Gastroesophageal sphincter (tissue), 4 donors: Measurements from ENCODE around the gene SMC1A. TPM values are rescaled to one million over a fixed set of nuclear protein-coding genes. Genes with fewer than 3 reads are reported as not detected.

Experiments
- ATAC-seq: fragments of 150-250 bp; one replicate; pipeline ENCODE4 v1.9.1; 2016; ENCODE audit warnings: mild to moderate bottlenecking, moderate library complexity
- H3K27ac ChIP-seq, 4 donors: fragments of 200-600 bp; sonication (generic) in 3 of 4; 1 replicate in 3 of 4; 2 replicates in 1 of 4; pipeline ENCODE4 v1.5.1; 2016 to 2019
- H3K27me3 ChIP-seq: fragments of 200-600 bp; sonication (generic); one replicate; pipeline ENCODE4 v1.5.1; 2019
- H3K36me3 ChIP-seq, 2 donors: fragments of 200-600 bp; sonication (generic); one replicate each; pipeline ENCODE4 v1.5.1; 2019; ENCODE audit warnings: control low read depth in 1 of 2
- H3K4me1 ChIP-seq, 3 donors: fragments of 200-600 bp; sonication (generic); 1 replicate in 2 of 3; 2 replicates in 1 of 3; pipeline ENCODE4 v1.5.1; 2016 to 2019; ENCODE audit warnings: control low read depth in 2 of 3
- H3K4me3 ChIP-seq, 2 donors: fragments of 200-600 bp; sonication (generic); one replicate each; pipeline ENCODE4 v1.5.1; 2019; ENCODE audit warnings: mild to moderate bottlenecking in 1 of 2, moderate library complexity in 1 of 2
- H3K9me3 ChIP-seq, 3 donors: fragments of 200-600 bp; sonication (generic); one replicate each; pipeline ENCODE4 v1.5.1; 2017 to 2019; ENCODE audit warnings: control low read depth in 2 of 3
- EP300 ChIP-seq: sonication (generic); formaldehyde crosslinking; IDR thresholded peaks from one replicate; pipeline ENCODE4 v1.6.1; 2017; ENCODE audit warnings: antibody characterized with exemption, mild to moderate bottlenecking
- POLR2A ChIP-seq, 2 donors: fragments of 450-650 bp; IDR thresholded peaks; one replicate each; pipeline ENCODE4 v1.6.1; 2017; ENCODE audit warnings: antibody characterized with exemption in 2 of 2, mild to moderate bottlenecking in 2 of 2, moderate library complexity in 1 of 2
- POLR2AphosphoS5 ChIP-seq: sonication (generic); formaldehyde crosslinking; IDR thresholded peaks from one replicate; pipeline ENCODE4 v1.6.1; 2017; ENCODE audit warnings: antibody characterized with exemption
- WGBS, 2 donors: methylation state at CpG; one replicate each; pipeline ENCODE4 v1.1.5; 2018; ENCODE audit warnings: low coverage in 1 of 2; 5-methylcytosine and 5-hydroxymethylcytosine counted together
- total RNA-seq, 4 donors: library from RNA; depleted of rRNA; stranded (reverse); fragments of >200 nt; gene quantifications; one replicate each; pipeline ENCODE4 v1.1.0, GENCODE V29; 2016
- TF ChIP-seq, protein P1 (sequence below), 4 experiments: fragments of 200-600 bp in 2 of 4; fragments of 450-650 bp in 2 of 4; sonication (generic) in 1 of 4; IDR thresholded peaks; one replicate each; pipeline ENCODE4 v1.5.1; 2017 to 2019; ENCODE audit warnings: antibody characterized with exemption in 4 of 4, mild to moderate bottlenecking in 2 of 4, moderate library complexity in 2 of 4

SMC1A gene
- total RNA-seq, 4 donors from 2014 or later, result 28.4 to 56.0 (median 33.2) TPM

DNA sequence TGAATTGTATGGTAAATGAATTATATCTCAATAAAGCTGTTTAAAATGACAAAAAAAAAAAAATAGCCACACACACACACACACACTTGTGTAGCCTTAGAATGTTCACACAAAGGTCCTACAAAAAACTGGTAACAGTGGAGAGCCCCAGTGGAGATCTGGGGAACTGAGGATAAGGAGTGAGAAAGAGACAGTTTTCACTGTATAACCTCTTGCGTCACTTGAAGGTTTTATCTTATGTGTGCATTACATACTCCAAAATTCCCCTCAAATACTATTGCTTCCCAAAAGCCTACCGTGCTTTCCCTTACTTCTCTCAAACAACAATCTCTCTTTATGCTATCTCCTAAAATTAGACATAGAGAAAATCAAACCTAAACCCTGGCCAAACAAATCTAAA is 67.8 kb downstream of the SMC1A start:
- H3K36me3 ChIP-seq, result no peaks in the 10 kb centered on the region
- TF ChIP-seq EP300 (no peak), POLR2AphosphoS5 (no peak), POLR2A (IDR thresholded peaks at IDR 0.05) (no peak)
- TF ChIP-seq, protein P1, sequence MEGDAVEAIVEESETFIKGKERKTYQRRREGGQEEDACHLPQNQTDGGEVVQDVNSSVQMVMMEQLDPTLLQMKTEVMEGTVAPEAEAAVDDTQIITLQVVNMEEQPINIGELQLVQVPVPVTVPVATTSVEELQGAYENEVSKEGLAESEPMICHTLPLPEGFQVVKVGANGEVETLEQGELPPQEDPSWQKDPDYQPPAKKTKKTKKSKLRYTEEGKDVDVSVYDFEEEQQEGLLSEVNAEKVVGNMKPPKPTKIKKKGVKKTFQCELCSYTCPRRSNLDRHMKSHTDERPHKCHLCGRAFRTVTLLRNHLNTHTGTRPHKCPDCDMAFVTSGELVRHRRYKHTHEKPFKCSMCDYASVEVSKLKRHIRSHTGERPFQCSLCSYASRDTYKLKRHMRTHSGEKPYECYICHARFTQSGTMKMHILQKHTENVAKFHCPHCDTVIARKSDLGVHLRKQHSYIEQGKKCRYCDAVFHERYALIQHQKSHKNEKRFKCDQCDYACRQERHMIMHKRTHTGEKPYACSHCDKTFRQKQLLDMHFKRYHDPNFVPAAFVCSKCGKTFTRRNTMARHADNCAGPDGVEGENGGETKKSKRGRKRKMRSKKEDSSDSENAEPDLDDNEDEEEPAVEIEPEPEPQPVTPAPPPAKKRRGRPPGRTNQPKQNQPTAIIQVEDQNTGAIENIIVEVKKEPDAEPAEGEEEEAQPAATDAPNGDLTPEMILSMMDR (IDR thresholded peaks at IDR 0.05), result no peak
- H3K27ac ChIP-seq, result no peak overlapping the region
- 22 to 48% methylated on average over 1 to 2 of the region's 2 CpGs for WGBS, 2 donors
- H3K9me3 ChIP-seq, result no peaks in the 10 kb centered on the region
- no peaks in the 10 kb centered on the region for H3K4me1 ChIP-seq
- ATAC-seq, result no peak
- no peak overlapping the region for H3K4me3 ChIP-seq
- H3K27me3 ChIP-seq, result no peaks in the 10 kb centered on the region

DNA sequence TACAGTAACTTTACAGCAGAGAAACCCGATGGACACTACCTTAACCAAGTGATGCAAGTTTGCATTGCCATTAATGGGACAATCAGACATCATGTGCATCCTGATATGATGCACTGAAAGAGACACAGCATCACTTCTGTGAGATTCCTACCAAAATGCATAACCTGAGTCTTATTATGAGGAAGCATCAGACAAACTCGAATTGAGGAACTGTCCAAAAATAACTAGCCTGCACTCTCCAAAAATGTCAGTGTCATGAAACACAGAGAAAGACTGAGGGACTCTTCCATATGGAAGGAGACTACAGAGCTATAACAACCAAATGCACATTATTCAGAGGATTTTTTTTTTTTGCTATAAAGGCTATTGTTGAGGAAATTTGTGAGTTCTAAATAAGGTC is 74.5 kb downstream of the SMC1A start:
- TF ChIP-seq POLR2AphosphoS5, result no peak
- no peak for TF ChIP-seq POLR2A (IDR thresholded peaks at IDR 0.05)
- no peak for TF ChIP-seq EP300
- TF ChIP-seq, protein P1 (IDR thresholded peaks at IDR 0.05), result no peak
- 17 to 48% methylated on average over 1 to 2 of the region's 2 CpGs for WGBS, 2 donors
- Histone ChIP-seq H3K4me3 (no peak overlapping the region), H3K27me3 (no peaks in the 10 kb centered on the region), H3K36me3 (no peaks in the 10 kb centered on the region), H3K27ac (no peak overlapping the region), H3K4me1 (no peaks in the 10 kb centered on the region), H3K9me3 (no peaks in the 10 kb centered on the region)
- no peak for ATAC-seq

DNA sequence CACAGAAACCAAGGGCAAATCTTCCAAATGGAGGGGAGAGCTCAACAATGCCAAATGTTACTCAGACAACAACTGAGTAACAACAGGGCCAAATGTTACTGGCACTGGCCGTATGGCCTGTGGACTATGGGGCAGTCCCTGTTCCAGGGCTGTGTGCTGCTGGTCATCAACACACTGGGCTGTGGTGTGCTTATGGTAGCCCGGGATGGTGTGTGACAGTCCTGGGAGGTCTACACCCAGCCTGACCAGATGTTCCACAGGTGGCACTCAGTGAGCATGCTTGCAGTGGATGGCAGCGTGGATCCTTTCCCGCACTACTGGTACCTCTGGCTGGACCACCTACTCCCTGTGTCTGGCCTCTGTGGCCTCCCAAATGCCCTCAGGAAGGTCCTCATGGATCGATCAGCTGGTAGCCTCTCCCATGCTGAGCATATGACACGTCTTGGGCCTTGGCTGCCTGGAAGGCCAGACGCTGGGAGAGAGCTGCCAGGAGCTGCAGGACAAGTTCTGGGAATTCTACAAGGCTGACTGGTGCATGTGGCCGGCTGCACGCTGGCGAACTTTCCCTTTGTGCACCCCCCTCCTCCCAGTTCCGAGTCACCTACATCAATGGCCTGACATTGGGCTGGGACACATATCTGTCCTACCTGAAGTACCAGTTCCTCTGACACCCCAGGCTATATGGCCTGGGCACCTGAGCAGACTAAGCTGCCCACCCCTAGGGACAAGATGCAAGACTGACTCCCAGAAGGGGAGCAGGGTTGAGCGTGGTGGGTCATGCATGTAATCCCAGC is 81.4 kb downstream of the SMC1A start:
- Histone ChIP-seq H3K4me1 (no peaks in the 10 kb centered on the region), H3K36me3 (no peaks in the 10 kb centered on the region), H3K27me3 (no peaks in the 10 kb centered on the region), H3K27ac (no peak overlapping the region), H3K4me3 (no peak overlapping the region), H3K9me3 (no peaks in the 10 kb centered on the region)
- 79 to 82% methylated on average over 2 of the region's 12 CpGs for WGBS, 2 donors
- TF ChIP-seq POLR2A (IDR thresholded peaks at IDR 0.05) (no peak), EP300 (no peak), POLR2AphosphoS5 (no peak)
- TF ChIP-seq, protein P1 (IDR thresholded peaks at IDR 0.05), result no peak
- ATAC-seq, result no peak

DNA sequence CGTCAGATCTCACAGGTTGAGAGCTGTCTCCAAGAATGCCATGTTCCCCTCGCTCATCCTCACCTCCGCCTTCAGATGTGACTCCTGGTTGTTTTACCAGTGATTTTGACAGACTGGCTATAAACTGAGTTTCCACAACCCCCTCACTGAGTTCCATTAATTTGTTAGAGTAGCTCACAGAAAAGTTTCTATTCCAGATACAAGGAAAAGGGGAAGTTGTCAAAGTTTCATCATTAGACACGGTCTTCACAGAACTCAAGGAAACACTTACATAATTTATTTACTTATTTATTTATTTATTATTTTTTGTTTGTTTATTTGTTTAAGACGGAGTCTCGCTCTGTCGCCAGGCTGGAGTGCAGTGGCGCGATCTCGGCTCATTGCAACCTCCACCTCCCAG is 85.4 kb downstream of the SMC1A start:
- Histone ChIP-seq H3K27ac (no peak overlapping the region), H3K9me3 (no peaks in the 10 kb centered on the region), H3K27me3 (no peaks in the 10 kb centered on the region), H3K36me3 (no peaks in the 10 kb centered on the region), H3K4me1 (no peaks in the 10 kb centered on the region), H3K4me3 (no peak overlapping the region)
- no peak for ATAC-seq
- TF ChIP-seq POLR2AphosphoS5, result no peak
- TF ChIP-seq EP300, result no peak
- TF ChIP-seq, protein P1 (IDR thresholded peaks at IDR 0.05), result no peak
- TF ChIP-seq POLR2A (IDR thresholded peaks at IDR 0.05), result no peak
- 64 to 91% methylated on average over 4 to 8 of the region's 10 CpGs for WGBS, 2 donors

DNA sequence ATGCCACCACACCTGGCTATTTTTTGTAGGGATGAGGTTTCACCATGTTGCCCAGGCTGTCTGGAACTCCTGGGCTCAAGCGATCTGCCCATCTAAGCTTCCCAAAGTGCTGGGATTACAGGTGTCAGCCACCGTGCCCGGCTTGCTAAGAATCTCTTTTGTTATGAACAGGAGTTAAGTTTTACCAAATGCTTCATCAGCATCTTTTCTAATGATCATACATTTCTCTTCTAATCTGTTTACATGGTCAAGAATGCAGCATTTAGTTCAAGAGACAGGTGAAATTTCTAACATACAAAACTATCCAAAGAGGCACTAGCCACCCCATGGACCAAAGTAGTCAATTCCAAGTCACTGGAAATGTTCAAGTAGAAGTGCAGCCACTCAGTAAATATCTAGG is 88.6 kb downstream of the SMC1A start:
- Histone ChIP-seq H3K27ac (no peak overlapping the region), H3K4me1 (no peaks in the 10 kb centered on the region), H3K36me3 (no peaks in the 10 kb centered on the region), H3K4me3 (no peak overlapping the region), H3K9me3 (no peaks in the 10 kb centered on the region), H3K27me3 (no peaks in the 10 kb centered on the region)
- TF ChIP-seq POLR2AphosphoS5 (no peak), EP300 (no peak), POLR2A (IDR thresholded peaks at IDR 0.05) (no peak)
- TF ChIP-seq, protein P1 (IDR thresholded peaks at IDR 0.05), result no peak
- WGBS, 2 donors, result 68% methylated on average over 3 of the region's 3 CpGs; no CpG with 5 or more reads in 1 of the 2 donors
- ATAC-seq, result no peak
